Left ventricle myocardium superior (tissue), 1 donor: ENCODE measurements around the gene SLC66A1. TPM values are rescaled to one million over a fixed set of nuclear protein-coding genes. Genes with fewer than 3 reads are reported as not detected.

Source experiments
- ATAC-seq: fragments of 200-7000 bp; cut with Tn5 transposase; one replicate; pipeline ENCODE4 v1.9.1; 2020; ENCODE audit warnings: mild to moderate bottlenecking, moderate library complexity
- DNase-seq: peaks from one replicate; pipeline ENCODE4 v3.0.0-alpha.2; 2020
- intact Hi-C: fragments of 100-400 bp; cut with micrococcal nuclease; formaldehyde crosslinking; loops from one replicate; pipeline ENCODE4 v1.11.0; 2022
- total RNA-seq: library from RNA; stranded (reverse); fragmentation: NEBNext Ultra II Directional; extraction: Animal tissue kit (Norgen Biotek cat#: 25700); gene quantifications from one replicate; pipeline ENCODE4 v1.2.1, GENCODE V29; 2021
- donor health status: DM: no; HTN: yes; CAD: no; lungs with severe emphysema.

Gene SLC66A1
- total RNA-seq, 1 donor from 2014 or later = 7.5 TPM

DNA sequence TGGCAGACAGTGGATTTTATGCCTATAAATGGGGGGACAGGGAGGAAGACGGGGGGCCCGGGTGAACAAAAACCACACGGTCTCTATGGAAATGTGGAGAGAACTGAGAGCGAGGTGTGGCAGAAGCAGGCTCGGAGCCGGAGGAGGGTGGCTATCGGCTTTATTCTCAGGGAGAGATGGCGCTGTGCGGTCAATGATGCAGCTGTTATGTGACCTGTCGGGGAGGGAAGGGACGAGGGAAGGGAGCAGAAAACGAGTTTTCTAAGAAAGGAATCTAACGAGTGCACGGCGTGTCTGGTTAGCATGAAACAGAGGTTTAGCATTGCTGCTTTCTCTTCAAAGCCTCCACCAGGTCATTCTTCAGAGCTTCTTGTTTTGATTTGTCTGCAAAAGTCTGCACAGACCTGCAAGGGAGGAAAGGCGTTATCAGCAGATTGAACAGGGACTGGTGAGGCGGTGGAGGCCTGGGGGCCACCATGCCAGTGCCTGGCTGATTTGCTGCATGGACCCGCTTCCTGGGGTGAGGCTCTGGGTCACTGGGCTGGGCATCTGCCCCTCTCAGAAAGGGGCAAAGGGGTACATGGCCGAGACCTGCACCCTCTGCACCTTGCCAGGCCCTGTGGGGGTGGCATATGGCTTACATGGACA is 27.2 kb downstream of the SLC66A1 start:
- intact Hi-C loops = no loop called here
- ATAC-seq (no peak), DNase-seq (no peak)

DNA sequence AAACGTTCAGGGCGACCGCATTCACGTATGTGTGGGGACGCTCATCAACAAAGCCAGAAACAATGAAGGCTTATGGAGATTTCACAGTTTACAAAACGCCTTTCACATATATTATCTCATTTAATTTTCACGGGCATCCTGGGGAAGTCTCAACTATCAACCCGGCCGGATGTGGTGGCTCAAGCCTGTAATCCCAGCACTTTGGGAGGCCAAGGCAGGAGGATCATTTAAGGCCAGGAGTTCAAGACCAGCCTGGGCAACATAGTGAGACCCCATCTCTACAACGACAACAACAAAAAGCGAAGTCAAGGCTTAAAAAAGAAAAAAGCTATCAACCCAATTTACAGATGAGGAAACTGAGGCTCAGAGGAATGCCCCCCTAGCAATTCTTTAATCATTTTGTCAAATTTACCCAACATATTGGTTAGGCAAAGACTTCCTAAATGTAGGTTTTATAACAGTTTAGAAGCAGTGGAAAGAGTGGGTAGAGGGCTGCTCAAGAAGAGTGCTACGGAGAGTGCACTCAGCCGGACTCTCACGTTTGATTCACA is 28.3 kb downstream of the SLC66A1 start:
- ATAC-seq (no peak), DNase-seq (no peak)
- intact Hi-C loops = loop anchor here (5.0 kb wide), 1 partner anchor 312 kb away; no protein-coding TSS in a partner anchor

DNA sequence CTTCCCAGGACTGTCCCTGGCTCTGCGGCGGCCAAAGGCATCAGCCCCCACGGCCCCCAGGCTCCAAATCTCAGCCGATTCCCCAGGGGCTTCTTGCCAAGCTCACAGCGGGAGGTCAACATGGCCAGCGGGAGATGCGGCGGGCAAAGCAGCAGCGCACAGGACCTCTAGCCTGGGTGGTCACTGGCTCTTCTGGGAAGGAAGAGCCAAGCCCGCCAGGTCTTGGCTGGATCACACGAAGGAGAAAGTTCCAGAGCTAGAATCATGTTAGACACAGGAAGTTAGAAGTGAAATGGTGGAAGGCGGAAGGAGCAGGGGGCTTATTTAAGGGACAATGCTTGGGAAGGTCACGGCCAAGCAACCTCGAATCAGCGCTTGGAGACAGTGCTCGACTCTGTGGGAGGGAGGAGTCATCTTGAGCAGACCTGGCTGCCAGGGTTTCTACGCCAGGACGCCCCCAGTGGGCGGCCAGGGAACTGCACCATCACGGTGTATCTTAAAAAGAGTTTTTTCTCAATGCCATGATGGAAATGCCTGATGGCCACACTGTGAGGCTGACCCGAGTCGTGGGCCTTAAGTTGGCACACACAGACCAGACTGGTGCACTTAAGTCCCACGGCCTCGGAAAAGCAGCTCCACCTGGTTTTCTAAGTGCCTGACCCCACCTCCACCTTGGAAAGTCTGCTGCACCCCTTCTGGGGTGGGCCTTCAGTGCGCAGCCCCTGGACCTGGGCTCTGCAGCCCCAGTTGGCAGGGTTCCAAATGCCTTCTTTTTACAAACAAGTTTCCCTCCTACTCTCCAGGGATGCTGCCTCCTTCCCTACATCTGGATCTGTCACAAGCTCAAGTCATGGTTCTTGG is 29.3 kb downstream of the SLC66A1 start:
- DNase-seq = peak; percentile 80
- peak; percentile 44 for ATAC-seq
- intact Hi-C loops = loop anchor here (5.0 kb wide), 1 partner anchor 311 kb away; no protein-coding TSS in a partner anchor

DNA sequence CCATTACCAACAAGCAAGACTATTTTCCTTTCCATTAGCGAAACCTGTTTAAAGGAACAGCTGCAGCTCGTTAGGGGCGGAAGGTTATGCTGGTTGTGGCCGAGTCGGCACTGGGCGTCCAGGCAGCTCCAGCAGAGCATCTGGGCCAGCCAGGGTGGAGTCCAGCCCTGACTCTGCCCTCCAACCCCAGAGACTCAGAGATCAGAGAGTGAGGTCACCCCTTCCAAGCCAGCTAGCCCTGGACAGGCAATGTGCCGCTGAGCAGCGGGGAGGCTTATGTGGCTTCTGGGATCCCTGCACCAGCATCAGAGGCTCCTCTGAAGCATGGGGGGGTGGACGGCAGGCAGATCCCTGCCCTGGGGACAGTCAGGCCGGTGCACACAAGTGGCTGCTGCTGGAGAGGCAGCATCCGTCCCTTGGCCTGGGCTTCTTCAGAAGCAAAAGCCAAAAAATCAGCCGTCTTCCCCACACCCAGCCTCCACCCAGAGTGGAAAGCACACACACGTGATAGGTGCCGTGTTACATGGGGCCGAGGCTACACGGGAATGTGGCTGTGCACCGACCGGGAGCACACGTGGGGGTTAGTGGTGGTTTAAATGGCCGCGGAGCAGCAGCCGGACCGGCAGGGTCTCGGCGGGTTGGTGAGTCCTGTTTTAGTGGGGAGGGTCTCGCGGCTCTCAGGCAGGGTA is 30.1 kb downstream of the SLC66A1 start:
- intact Hi-C loops = loop anchor here (5.0 kb wide), 1 partner anchor 310 kb away; no protein-coding TSS in a partner anchor
- peak; percentile 69 for ATAC-seq
- DNase-seq = peak; percentile 68

DNA sequence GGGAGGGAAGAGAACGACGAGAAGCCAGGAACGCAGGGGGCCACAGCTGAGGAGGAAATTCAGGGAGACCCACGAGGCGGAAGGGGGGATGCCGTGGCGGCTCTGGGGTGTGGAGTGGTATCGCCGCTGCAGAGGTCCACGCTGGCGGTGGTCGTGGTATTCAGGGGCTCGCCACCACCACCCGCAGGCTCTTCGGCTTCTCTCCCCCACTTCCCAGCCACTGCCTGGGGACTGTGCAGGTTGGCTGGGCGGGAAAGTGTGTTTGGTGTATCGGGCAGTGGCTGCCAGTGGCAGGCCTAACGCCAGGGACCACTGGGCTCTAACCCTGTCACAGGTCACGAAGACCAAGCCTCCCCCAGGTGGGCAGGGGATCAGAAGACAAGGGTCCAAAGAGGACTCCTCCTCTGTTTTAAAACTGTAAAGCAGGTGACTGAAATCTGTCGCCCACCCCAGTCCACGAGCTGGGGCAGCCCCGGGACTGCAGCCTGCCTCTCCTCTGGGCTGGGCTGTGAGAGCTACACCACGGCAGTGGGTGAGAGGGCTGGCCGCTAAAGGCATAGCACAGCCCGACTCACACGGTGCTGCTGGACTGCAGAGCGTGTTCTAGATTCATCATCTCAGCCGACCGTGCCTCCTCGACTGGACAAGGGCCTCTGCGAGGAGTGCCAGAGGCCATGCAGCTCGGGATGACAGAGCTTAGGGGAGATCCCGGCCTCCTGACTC is 30.9 kb downstream of the SLC66A1 start:
- DNase-seq = no peak
- intact Hi-C loops = loop anchor here (5.0 kb wide), 1 partner anchor 309 kb away; no protein-coding TSS in a partner anchor
- no peak for ATAC-seq

DNA sequence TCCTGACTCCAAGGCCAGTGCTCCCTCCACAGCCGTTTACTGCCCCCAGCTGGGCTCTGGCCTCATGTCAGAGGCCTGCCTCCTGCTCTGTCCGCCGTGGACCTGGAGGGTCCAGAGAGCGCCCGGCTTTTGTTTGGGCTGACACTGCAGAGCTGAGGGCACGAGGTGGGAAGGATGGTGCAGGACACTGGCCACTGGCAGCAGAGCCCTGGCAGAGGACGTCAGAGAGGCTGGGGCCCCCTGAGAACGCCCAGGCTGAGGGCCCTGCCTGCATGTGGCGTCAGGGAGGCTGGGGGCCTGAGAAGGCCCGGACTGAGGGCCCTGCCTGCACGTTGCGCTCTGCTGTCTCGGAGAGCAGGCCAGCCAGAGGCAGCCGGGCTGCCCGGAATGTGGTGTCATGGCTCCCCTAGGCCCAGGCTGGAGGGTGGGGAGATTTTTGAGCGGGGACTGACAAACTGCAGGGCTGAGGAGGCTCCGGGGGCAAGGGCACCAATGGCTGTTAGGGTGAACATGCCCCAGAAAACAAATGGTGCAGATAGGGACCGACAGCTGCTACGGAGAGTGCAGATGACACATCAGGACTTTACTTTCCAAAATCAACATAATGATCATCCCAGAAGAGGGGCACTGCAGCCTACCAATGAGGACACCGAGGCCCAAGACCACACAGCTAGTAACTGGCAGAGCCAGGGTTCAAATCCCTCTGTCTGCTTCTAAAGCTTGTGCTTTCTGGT is 31.7 kb downstream of the SLC66A1 start:
- DNase-seq (no peak), ATAC-seq (no peak)
- intact Hi-C loops = loop anchor here (5.0 kb wide), 1 partner anchor 309 kb away; no protein-coding TSS in a partner anchor

DNA sequence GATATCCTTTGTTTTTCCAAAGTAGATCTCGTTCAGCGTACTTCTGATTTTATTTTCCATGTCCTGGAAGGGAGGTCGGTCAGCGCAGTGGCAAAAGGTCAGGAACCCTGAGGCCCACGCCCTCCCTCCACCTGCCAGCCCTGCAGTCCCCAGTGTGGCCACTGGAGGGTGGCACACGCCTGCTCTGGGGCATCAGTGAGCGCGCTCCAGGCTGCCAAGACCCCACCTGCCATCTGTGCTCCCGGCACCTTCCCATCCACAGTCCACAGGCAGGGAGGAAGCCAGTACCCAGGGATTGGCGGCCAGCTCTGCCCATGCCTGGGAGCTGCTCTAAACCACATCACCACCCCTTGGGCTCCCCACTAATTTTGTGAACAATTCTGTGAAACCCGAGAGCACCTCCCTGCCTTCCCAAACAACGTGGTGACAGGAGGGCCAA is 32.3 kb downstream of the SLC66A1 start:
- peak; percentile 74 for ATAC-seq
- DNase-seq = peak; percentile 80

DNA sequence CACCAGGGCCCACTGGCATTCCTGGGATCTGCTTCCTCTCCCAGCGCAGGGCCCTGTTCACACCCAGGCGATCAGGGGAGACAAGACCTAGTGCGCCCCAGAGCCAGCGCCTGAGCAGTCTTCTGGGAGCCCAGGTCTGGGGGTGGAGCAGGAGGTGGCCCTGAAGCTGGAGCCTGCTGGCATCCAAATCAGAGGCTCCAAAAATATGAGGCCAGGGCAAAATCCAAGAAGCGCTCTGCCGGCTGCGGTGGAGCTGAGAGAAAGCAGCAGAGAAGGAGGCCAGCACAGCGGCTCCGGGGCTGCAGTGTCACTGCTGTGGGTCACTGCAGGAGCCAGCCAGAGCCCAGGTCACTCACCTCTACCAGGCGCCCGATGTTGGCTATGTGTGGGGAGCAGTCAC is 32.7 kb downstream of the SLC66A1 start:
- ATAC-seq (no peak), DNase-seq (no peak)
- intact Hi-C loops = loop anchor here (5.0 kb wide), 1 partner anchor 307 kb away; no protein-coding TSS in a partner anchor

More for the DNA sequence above, 32.3 kb downstream of the SLC66A1 start:
- intact Hi-C loops = loop anchor here (5.0 kb wide), 1 partner anchor 308 kb away; no protein-coding TSS in a partner anchor

DNA sequence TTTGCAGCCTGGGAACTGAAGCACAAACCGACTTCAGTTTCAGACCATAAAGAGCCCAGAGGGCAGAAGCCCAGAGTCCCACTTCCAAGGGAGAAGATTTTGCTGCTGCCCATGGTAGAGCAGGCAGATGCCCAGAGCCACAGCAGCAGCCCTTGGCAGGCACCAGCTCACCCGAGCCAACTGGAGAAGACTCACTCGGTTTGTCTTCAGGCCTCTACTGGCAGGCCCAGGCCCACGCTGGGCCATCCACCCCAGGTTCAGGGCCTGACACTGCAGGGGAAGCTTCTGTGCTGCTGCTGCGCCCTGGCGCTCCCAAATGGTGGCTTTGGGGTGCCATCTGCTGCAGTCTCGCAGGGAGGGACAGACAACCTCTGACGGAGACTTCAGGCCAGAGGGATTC is 33.3 kb downstream of the SLC66A1 start:
- DNase-seq (no peak), ATAC-seq (no peak)
- intact Hi-C loops = no loop called here

DNA sequence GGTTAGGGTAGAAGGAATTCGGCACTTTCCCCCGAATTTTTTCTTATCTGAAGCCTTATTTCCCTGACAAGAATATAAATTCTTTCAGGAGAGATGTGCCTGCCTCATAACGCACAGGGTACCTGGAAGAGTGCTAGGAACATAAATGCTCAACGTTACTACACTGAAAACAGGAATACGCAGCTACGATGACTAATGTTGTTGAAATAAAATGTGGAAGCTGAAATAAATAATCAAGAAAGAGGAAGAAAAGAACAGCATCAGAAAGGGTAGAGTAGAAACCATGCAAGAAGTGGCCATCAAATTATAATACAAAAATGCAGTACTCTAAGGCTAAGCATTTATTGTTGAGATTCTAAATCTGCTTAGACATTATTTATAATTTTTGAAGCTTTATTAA is 33.9 kb downstream of the SLC66A1 start:
- intact Hi-C loops = no loop called here
- DNase-seq (no peak), ATAC-seq (no peak)

DNA sequence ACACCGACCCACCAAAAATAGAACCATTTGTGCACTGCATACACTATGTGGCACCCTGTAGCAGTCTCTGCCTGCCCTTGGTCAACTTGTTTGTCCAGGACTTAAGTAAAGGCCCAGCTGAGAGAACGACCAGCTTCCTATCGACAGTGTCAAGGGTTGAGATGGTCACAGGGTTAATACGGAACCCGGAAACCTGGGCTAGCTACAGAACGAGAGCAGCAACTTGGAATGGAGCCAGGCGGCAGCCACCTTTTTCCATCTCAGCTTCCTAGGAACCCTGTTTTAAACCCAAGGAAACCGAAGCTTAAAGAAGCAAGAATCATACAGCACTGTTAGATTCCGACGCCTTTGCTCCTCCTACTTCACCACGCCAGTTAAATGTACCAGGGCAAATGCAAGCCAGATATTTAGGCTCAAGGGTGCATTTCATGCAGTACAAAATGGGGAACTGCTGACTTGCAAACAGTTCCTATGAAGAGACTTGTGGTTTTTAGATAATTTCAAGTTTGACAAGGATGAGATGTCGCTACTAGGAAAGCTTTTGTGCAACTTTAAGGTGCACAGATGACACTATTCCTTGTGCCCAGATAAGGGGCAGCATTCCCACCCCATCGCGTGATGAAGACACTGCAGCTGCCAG is 35.5 kb downstream of the SLC66A1 start:
- no peak for ATAC-seq
- no peak for DNase-seq
- intact Hi-C loops = no loop called here

DNA sequence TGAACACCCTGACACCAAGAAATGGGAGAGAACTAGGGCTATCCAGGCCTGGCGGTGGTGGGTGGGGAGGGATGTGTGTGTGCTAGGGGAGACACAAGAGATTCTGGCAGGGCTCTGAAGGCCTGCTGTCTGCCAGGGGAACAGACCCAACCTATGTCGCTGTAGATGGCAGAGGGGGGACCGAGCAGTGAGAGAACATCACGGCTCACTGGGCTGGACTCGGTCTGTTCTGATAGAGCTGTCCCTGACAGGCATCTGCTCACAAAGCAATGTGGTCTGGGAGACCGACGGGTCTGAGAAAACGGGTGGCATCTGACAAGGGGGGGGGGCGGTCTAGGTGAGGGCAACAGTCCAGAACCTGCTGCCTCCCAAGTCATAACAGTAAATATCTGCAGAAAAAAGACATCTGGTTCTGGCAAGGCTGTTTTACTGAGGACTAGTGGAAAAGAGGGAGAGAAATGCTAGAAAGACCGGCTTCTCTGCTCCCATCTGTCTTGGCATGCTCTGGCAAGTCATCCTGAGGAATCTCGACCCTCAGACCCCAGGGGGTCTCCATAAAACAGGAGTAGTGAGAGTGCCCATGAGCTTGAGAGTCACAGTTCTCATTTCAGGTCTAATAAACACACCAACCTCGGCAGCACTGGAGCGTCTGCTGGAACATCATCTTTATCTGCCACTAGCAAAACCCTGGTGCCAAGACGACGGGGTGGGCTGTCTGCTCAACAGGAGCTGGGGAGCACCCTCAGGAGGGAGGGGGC is 36.5 kb downstream of the SLC66A1 start:
- ATAC-seq (no peak), DNase-seq (no peak)
- intact Hi-C loops = no loop called here

DNA sequence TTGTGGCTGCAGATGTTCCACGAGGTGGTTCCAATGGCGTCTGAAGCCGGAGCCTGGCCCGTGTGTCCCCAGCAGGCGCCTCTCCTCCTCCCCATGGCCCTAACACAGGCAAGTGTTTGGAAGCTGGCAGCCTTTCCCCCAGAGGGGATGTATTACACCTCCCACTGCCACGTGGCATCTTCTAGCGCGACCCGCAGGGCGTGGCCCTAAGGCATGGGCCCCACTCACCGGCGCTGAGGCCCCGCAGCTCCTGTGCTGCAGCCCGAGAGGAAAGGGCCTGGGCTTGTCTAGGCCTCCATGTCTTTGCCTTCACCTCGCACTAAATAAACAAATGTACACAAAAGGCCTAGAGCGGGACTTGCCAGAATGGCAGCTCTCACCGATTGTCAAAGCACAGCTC is 37.9 kb downstream of the SLC66A1 start:
- ATAC-seq (no peak), DNase-seq (no peak)
- intact Hi-C loops = no loop called here

DNA sequence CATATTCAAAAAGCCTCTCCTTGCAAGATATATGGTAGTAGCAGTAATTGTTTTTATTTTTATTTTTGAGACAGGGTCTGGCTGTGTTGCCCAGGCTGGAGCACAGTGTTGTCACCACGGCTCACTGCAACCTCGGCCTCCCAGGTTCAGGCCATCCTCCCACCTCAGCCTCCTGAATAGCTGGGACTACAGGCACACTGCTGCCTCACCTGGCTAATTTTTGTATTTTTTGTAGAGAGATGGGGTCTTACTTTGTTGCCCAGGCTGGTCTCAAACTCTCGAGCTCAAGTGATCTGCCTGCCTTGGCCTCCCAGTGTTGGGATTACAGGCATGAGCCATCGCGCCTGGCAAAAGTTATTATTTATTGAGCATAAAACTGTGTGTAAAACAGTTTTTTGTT is 38.4 kb downstream of the SLC66A1 start:
- DNase-seq (no peak), ATAC-seq (no peak)
- intact Hi-C loops = no loop called here

DNA sequence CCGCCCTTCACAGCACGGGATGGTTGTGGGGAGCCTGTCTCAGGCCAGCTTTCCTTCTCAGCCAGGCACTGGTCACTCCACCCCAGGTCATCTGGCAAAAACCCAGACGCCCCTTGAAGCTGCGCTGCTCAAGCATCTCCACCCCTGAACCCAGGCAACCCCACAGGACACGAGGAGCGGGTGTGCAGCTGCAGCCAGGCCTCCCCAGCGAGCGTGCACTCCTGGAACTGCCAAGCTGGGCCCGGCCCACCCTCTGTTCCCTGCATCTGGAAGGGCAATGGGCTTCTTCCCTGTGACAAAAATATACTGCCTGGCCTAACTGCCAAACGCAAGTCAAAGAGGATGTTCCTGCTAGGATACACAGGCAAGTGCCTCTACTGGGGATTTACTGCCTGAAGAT is 39.7 kb downstream of the SLC66A1 start:
- no peak for ATAC-seq
- intact Hi-C loops = no loop called here
- DNase-seq = no peak

DNA sequence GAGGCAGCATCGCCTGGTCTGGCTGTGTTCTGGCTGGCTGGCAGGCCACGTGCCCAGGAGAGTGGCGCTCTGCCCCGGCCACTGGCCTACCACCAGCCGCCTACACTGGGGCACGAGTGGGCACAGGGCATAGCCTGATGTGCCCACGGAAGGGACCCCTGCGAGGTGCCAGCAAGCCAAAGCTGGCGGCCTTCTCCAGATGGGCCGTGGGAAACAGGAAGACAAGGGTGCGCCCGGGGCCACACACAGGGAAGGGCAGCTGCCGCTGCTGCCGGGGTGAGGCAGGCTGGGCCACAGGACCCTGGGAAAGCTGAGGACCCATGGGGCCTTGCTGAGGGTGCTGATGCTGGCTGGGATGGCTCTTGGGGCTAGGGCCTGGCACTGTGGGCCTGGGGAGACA is 40.7 kb downstream of the SLC66A1 start:
- intact Hi-C loops = no loop called here
- ATAC-seq (no peak), DNase-seq (no peak)

DNA sequence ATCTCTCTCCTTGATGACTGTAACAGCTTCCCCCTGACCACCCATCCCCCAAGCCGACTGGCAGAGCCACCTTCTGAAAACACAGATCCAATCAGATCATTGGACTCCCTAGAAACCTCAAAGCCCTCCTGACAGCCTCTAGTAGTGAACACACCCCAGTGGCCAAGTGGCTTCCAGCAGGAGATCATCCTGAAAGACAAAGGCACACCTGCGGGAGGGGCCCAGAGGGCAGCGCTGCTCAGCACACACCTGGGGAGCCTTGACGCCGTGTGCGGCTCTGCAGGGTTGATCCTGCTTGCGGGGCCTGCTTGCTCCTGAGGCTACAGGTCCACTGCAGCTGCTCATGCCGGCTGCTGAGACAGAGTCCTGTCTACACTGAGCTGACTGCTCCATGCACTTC is 41.5 kb downstream of the SLC66A1 start:
- no peak for DNase-seq

More for the DNA sequence above, 41.5 kb downstream of the SLC66A1 start:
- no peak for ATAC-seq
- intact Hi-C loops = no loop called here
